MCF 10A (cell line): ENCODE measurements around the gene GALM. TPM values are rescaled to one million over a fixed set of nuclear protein-coding genes. Genes with fewer than 3 reads are reported as not detected.

Source experiments
- BruUV-seq: library from RNA; stranded (reverse); fragments of 400-500 nt; replicated peaks from 2 replicates; lab custom pipeline; 2021; lab: Mats Ljungman, UMichigan
- CTCF ChIA-PET: fragments of 300-600 bp; sonication (Branson Sonifier 250); formaldehyde crosslinking; extraction: SDS; loops from one replicate; lab custom pipeline; 2021; ENCODE audit warnings: antibody characterized with exemption, inconsistent platforms; lab: Yijun Ruan, JAX
- POLR2A ChIA-PET: fragments of 300-600, 350-650 bp; sonication (Branson Sonifier 250); formaldehyde crosslinking; extraction: SDS; loops from one replicate; lab custom pipeline; 2020; ENCODE audit warnings: antibody characterized with exemption, inconsistent platforms; lab: Yijun Ruan, JAX
- DNase-seq: peaks from one replicate; pipeline ENCODE4 v3.0.0-alpha.2; 2018; ENCODE audit not compliant: unreplicated experiment
- H3K27ac Mint-ChIP-seq: one replicate; pipeline ENCODE4 v1.8.0; 2022; ENCODE audit warnings: mild to moderate bottlenecking, low read depth, mixed read lengths; ENCODE audit not compliant: unreplicated experiment
- H3K27me3 Mint-ChIP-seq: one replicate; pipeline ENCODE4 v1.8.0; 2022; ENCODE audit warnings: mixed read lengths; ENCODE audit not compliant: insufficient read depth, unreplicated experiment
- H3K36me3 Mint-ChIP-seq: one replicate; pipeline ENCODE4 v1.8.0; 2022; ENCODE audit warnings: mild to moderate bottlenecking, moderate library complexity, mixed read lengths; ENCODE audit not compliant: insufficient read depth, unreplicated experiment
- H3K4me1 Mint-ChIP-seq: one replicate; pipeline ENCODE4 v1.8.0; 2022; ENCODE audit warnings: mixed read lengths; ENCODE audit not compliant: insufficient read depth, unreplicated experiment
- H3K4me3 Mint-ChIP-seq: one replicate; pipeline ENCODE4 v1.8.0; 2022; ENCODE audit warnings: mild to moderate bottlenecking, moderate library complexity, mixed read lengths; ENCODE audit not compliant: unreplicated experiment
- H3K9me3 Mint-ChIP-seq: one replicate; pipeline ENCODE4 v1.8.0; 2022; ENCODE audit warnings: mixed read lengths; ENCODE audit not compliant: unreplicated experiment
- intact Hi-C: fragments of 100-400 bp; cut with micrococcal nuclease; formaldehyde crosslinking; loops from 2 replicates; pipeline ENCODE4 v1.14.1; 2022
- total RNA-seq: library from RNA; stranded (reverse); gene quantifications from 2 replicates; pipeline ENCODE4 v1.2.3, GENCODE V29; 2022
- TF ChIP-seq, protein P1 (sequence below): fragments of 200-600 bp; IDR thresholded peaks from one replicate; pipeline ENCODE4 v1.8.0; 2022; ENCODE audit warnings: antibody characterized with exemption, mild to moderate bottlenecking; ENCODE audit not compliant: unreplicated experiment

The GALM gene
- total RNA-seq, 1 experiment from 2014 or later = not detected

DNA sequence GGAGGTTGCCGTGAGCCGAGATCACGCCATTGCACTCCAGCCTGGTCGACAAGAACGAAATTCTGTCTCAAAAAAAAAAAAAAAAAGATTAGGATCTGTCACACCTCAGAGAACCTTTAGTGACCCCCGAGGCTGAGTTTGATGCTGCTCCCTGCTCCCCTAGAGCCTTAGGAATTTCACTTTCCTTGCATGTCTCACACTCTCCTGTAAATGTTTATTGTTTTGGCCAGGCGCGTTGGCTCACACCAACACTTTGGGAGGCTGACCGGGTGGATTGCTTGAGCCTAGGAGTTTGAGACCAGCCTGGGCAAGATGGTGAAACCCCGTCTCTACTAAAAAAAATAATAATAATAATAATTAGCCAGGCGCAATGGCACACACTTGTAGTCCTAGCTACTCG lies 53.8 kb downstream of the GALM start:
- peaks cover 19% of the 10 kb centered on the region for H3K4me1 Mint-ChIP-seq
- DNase-seq = no peak
- H3K4me3 Mint-ChIP-seq = no peak overlapping the region
- peaks cover 5% of the 10 kb centered on the region for H3K36me3 Mint-ChIP-seq
- ChIA-PET POLR2A (interaction anchor here (1.4 to 2.9 kb wide), 4 partner anchors 29 to 116 kb away, joined by 5 to 22 read pairs (median 12); partner anchors contain the start of gene SRSF7), CTCF (interaction anchor here (1.0 to 9.9 kb wide), 2 partner anchors 94 to 139 kb away, joined by 3 to 156 read pairs; no protein-coding TSS in a partner anchor)
- intact Hi-C loops = loop anchor here (1.0 to 5.0 kb wide), 2 partner anchors 116 to 402 kb away; no protein-coding TSS in a partner anchor
- H3K27me3 Mint-ChIP-seq = no peaks in the 10 kb centered on the region
- no peaks in the 10 kb centered on the region for H3K9me3 Mint-ChIP-seq
- no peak overlapping the region for H3K27ac Mint-ChIP-seq
- no TSS peak for BruUV-seq
- TF ChIP-seq, protein P1, sequence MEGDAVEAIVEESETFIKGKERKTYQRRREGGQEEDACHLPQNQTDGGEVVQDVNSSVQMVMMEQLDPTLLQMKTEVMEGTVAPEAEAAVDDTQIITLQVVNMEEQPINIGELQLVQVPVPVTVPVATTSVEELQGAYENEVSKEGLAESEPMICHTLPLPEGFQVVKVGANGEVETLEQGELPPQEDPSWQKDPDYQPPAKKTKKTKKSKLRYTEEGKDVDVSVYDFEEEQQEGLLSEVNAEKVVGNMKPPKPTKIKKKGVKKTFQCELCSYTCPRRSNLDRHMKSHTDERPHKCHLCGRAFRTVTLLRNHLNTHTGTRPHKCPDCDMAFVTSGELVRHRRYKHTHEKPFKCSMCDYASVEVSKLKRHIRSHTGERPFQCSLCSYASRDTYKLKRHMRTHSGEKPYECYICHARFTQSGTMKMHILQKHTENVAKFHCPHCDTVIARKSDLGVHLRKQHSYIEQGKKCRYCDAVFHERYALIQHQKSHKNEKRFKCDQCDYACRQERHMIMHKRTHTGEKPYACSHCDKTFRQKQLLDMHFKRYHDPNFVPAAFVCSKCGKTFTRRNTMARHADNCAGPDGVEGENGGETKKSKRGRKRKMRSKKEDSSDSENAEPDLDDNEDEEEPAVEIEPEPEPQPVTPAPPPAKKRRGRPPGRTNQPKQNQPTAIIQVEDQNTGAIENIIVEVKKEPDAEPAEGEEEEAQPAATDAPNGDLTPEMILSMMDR = no peak

DNA sequence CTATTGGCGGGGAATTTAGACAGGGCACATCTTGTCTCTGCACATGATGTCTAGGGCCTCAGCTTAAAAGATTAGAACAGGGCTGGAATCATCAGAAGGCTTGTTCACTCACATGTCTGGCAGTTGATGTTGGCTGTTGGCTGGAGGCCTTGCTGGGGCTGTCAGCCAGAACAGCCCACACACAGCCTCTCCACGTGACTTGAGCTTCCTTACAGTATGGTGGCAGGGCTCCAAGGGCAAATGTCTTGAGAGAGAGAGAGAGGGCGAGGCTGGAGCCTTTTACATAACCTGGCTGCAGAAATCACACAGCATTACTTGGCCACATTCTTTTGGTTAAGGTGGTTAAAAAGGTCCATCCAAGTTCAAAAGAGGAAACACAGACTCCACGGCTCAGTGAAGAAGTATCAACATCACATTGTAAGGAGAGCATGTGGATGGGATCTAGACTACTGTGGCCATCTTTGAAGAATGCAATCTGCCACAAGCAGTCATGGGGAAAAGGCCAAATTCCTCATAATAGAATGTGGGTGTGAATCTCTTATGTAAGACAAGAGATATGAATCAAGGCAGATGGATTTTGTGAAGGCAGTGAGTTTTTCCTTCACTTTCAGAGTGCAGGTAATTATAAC lies 54.8 kb downstream of the GALM start:
- TSS peak; percentile 100 for BruUV-seq
- CTCF ChIA-PET = interaction anchor here (0.6 to 9.9 kb wide), 5 partner anchors 13 to 140 kb away, joined by 3 to 156 read pairs (median 3); partner anchors contain the start of gene HNRNPLL

DNA sequence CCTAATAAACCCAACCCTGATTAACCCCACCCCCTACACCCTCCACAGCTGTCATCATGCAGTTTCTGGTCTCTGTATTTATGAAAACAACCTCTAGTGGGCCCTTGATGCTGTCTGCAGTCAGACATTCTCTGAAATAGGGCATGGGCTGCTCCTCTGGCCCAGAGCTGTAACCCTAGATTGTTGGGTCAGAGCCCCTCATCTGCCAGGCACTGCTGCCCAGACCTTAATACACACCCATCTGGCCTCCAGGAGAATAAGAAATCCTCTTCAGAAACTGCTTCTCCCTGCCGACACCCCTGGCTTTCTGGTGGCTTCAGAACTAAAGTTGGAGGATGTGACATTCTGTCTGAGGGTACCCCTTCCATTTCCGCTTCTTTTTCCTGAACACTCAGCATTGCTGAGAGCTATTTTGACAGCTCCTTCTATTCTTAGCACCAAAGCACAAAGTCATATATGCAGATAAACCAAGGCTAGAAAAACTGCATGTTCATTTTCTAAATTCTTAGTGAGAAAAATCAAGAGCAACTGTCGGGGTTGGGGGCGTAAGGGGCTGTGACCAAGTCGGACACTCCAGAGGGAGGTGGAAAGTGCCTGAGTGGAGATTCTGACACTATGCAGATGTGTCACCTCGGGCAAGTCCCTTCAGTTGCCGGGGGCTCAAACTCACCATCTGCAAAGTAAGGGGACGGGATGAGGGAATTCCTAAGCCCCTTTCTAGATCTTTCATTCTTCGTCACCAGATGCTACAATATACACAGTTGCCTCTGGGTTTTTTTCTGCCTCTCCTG lies 56.6 kb downstream of the GALM start:
- intact Hi-C loops = loop anchor here (5.0 kb wide), 1 partner anchor 405 kb away; no protein-coding TSS in a partner anchor
- TF ChIP-seq, protein P1 = no peak
- H3K9me3 Mint-ChIP-seq = no peaks in the 10 kb centered on the region
- H3K4me3 Mint-ChIP-seq = no peak overlapping the region
- H3K27me3 Mint-ChIP-seq = no peaks in the 10 kb centered on the region
- ChIA-PET CTCF (interaction anchor here (0.5 to 9.9 kb wide), 3 partner anchors 120 to 175 kb away, joined by 3 to 156 read pairs (median 69); partner anchors contain the start of gene HNRNPLL), POLR2A (interaction anchor here (0.9 to 1.6 kb wide), 5 partner anchors 29 to 141 kb away, joined by 3 to 7 read pairs (median 6); partner anchors contain the start of gene SRSF7)
- no peak for DNase-seq
- H3K27ac Mint-ChIP-seq = no peak overlapping the region
- H3K36me3 Mint-ChIP-seq = peaks cover 5% of the 10 kb centered on the region
- H3K4me1 Mint-ChIP-seq = peaks cover 19% of the 10 kb centered on the region
- BruUV-seq = no TSS peak

More for the DNA sequence above, 54.8 kb downstream of the GALM start:
- intact Hi-C loops = loop anchor here (1.0 to 5.0 kb wide), 2 partner anchors 117 to 403 kb away; no protein-coding TSS in a partner anchor
- Mint-ChIP-seq H3K9me3 (no peaks in the 10 kb centered on the region), H3K4me1 (peaks cover 19% of the 10 kb centered on the region), H3K27me3 (no peaks in the 10 kb centered on the region), H3K27ac (peak overlapping the region; percentile 36), H3K4me3 (no peak overlapping the region), H3K36me3 (peaks cover 5% of the 10 kb centered on the region)
- POLR2A ChIA-PET = interaction anchor here (0.5 to 2.9 kb wide), 19 partner anchors 11 to 1273 kb away, joined by 3 to 38 read pairs (median 4); partner anchors contain the start of genes HNRNPLL and SRSF7
- TF ChIP-seq, protein P1 = no peak
- peak; percentile 97 for DNase-seq
